ENCODE measurements around the gene TCF4.

Gene TCF4

DNA sequence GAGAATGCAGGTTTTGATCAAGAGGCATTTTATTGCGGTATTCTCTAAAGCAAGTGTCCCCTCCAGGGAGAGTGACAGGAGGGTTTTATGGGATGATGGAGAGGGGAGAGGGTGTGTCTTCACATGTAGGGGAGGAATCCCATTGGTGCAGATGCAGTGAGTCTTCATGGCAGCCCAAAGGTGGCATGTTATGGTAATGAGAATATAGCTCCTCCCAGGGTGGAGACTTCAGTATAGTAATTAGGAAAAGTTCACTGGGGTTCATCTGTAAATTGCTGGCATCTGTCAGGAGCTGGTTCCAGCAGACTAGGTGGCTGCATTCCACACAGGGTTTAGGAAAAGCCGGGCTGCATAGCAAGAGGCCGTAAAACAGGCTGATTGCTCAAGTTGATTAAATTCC lies 398.0 kb downstream of the TCF4 start:
- no peak for DNase-seq (ENCODE audit: low read depth, low spot score)

DNA sequence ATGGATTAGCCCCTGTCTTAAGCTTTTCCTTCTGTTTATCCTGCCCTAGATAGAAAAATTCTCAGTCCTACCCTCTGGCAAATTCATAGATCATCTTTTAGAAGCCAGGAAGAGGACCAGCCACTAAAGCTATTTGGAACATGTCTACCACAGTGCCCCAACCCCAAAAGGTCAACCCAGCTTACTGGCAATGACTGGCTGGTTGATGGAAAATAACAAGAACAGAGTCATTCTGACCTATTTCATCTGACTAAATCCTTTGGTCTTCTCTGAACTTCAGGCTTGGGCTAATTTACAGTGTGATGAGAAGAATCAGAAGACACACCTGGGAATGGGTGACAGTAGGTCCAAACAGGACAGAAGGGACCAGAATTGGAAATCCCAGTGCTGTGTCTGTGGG lies 401.4 kb downstream of the TCF4 start:
- DNase-seq (ENCODE audit: low read depth, low spot score): no peak

DNA sequence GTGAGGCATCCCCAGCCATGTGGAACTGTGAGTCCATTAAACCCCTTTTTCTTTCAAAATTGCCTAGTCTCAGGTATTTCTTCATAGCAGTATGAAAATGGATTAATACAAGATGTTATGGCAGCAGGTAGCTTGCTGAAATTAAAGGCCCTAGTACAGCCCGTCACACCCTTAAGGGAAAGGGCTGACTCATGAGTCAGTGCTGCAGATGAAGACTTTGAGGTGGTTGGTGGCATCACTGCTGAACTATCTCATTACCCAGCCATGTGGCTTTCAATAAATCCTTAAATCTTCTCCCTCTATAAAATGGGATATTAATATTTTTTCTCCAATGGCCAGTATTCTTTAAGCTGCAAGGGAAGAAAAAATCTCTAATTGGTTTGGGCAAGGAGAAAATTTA lies 402.6 kb downstream of the TCF4 start:
- DNase-seq (ENCODE audit: low read depth, low spot score): no peak

GRCh38 chr18:55179835-55180234 lies 408.2 kb downstream of the TCF4 start:
- DNase-seq (ENCODE audit: low read depth, low spot score): no peak

- no peak for DNase-seq (ENCODE audit: low read depth, low spot score)
These were observed 408.6 kb downstream of the TCF4 start for GRCh38 chr18:55179425-55179824.

- DNase-seq (ENCODE audit: low read depth, low spot score): no peak
These were observed 414.7 kb downstream of the TCF4 start for GRCh38 chr18:55173291-55173690.

Data from brain pericyte (primary cell).